MCF 10A (cell line): ENCODE measurements around the gene CDK19. TPM values are rescaled to one million over a fixed set of nuclear protein-coding genes. Genes with fewer than 3 reads are reported as not detected.

Source experiments
- BruUV-seq: library from RNA; stranded (reverse); fragments of 400-500 nt; replicated peaks from 2 replicates; lab custom pipeline; 2021; lab: Mats Ljungman, UMichigan
- CTCF ChIA-PET: fragments of 300-600 bp; sonication (Branson Sonifier 250); formaldehyde crosslinking; extraction: SDS; loops from one replicate; lab custom pipeline; 2021; ENCODE audit warnings: antibody characterized with exemption, inconsistent platforms; lab: Yijun Ruan, JAX
- POLR2A ChIA-PET: fragments of 300-600, 350-650 bp; sonication (Branson Sonifier 250); formaldehyde crosslinking; extraction: SDS; loops from one replicate; lab custom pipeline; 2020; ENCODE audit warnings: antibody characterized with exemption, inconsistent platforms; lab: Yijun Ruan, JAX
- DNase-seq: peaks from one replicate; pipeline ENCODE4 v3.0.0-alpha.2; 2018; ENCODE audit not compliant: unreplicated experiment
- H3K27ac Mint-ChIP-seq: one replicate; pipeline ENCODE4 v1.8.0; 2022; ENCODE audit warnings: mild to moderate bottlenecking, low read depth, mixed read lengths; ENCODE audit not compliant: unreplicated experiment
- H3K27me3 Mint-ChIP-seq: one replicate; pipeline ENCODE4 v1.8.0; 2022; ENCODE audit warnings: mixed read lengths; ENCODE audit not compliant: insufficient read depth, unreplicated experiment
- H3K36me3 Mint-ChIP-seq: one replicate; pipeline ENCODE4 v1.8.0; 2022; ENCODE audit warnings: mild to moderate bottlenecking, moderate library complexity, mixed read lengths; ENCODE audit not compliant: insufficient read depth, unreplicated experiment
- H3K4me1 Mint-ChIP-seq: one replicate; pipeline ENCODE4 v1.8.0; 2022; ENCODE audit warnings: mixed read lengths; ENCODE audit not compliant: insufficient read depth, unreplicated experiment
- H3K4me3 Mint-ChIP-seq: one replicate; pipeline ENCODE4 v1.8.0; 2022; ENCODE audit warnings: mild to moderate bottlenecking, moderate library complexity, mixed read lengths; ENCODE audit not compliant: unreplicated experiment
- H3K9me3 Mint-ChIP-seq: one replicate; pipeline ENCODE4 v1.8.0; 2022; ENCODE audit warnings: mixed read lengths; ENCODE audit not compliant: unreplicated experiment
- CTCF ChIP-seq: fragments of 200-600 bp; IDR thresholded peaks from one replicate; pipeline ENCODE4 v1.8.0; 2022; ENCODE audit warnings: antibody characterized with exemption, mild to moderate bottlenecking; ENCODE audit not compliant: unreplicated experiment
- intact Hi-C: fragments of 100-400 bp; cut with micrococcal nuclease; formaldehyde crosslinking; loops from 2 replicates; pipeline ENCODE4 v1.14.1; 2022
- total RNA-seq: library from RNA; stranded (reverse); gene quantifications from 2 replicates; pipeline ENCODE4 v1.2.3, GENCODE V29; 2022

Gene CDK19
- total RNA-seq, 1 experiment from 2014 or later: 10.2 TPM

- no peaks in the 10 kb centered on the region for H3K36me3 Mint-ChIP-seq
- POLR2A ChIA-PET: no interaction called here
- CTCF ChIA-PET: no interaction called here
- H3K9me3 Mint-ChIP-seq: no peaks in the 10 kb centered on the region
- no peak overlapping the region for H3K4me3 Mint-ChIP-seq
- H3K4me1 Mint-ChIP-seq: no peaks in the 10 kb centered on the region
- TF ChIP-seq CTCF: no peak
- H3K27me3 Mint-ChIP-seq: no peaks in the 10 kb centered on the region
- DNase-seq: no peak
- H3K27ac Mint-ChIP-seq: peak overlapping the region; percentile 29
- intact Hi-C loops: no loop called here
- BruUV-seq: no TSS peak
These were observed 101.1 kb downstream of the CDK19 start for GRCh38 chr6:110714143-110714542.

GRCh38 chr6:110712238-110712637 lies 103.0 kb downstream of the CDK19 start:
- Mint-ChIP-seq H3K4me1 (peaks cover 10% of the 10 kb centered on the region), H3K27me3 (no peaks in the 10 kb centered on the region), H3K9me3 (no peaks in the 10 kb centered on the region), H3K36me3 (no peaks in the 10 kb centered on the region), H3K27ac (no peak overlapping the region), H3K4me3 (no peak overlapping the region)
- DNase-seq: no peak
- CTCF ChIA-PET: interaction anchor here (0.6 kb wide), 1 partner anchor 1539 kb away, joined by 4 read pairs; no protein-coding TSS in a partner anchor
- no peak for TF ChIP-seq CTCF
- POLR2A ChIA-PET: interaction anchor here (0.9 kb wide), 1 partner anchor 126 kb away, joined by 3 read pairs; no protein-coding TSS in a partner anchor
- no TSS peak for BruUV-seq
- intact Hi-C loops: no loop called here

DNA sequence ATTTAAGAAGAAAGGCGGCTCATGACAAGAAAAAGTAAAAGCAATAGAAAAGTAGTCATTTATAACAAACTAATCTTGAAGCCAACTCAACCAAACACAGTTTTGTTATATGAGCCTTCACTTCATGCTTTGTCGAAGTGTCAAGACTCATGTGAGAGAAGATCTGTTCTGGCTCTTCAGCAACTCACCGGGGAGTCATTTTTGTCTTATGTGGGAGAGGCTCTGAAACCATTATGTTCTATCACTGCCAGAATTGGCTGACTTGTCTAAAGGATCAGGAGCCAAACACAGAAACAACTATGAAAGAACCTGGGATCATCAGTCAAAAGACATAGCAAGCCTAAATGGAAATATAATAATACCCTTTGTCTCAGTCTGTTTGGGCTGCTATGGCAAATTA lies 105.2 kb downstream of the CDK19 start:
- Mint-ChIP-seq H3K27me3 (no peaks in the 10 kb centered on the region), H3K4me3 (no peak overlapping the region), H3K4me1 (peaks cover 10% of the 10 kb centered on the region), H3K9me3 (no peaks in the 10 kb centered on the region), H3K36me3 (no peaks in the 10 kb centered on the region), H3K27ac (no peak overlapping the region)
- ChIA-PET CTCF (interaction anchor here (0.6 kb wide), 1 partner anchor 15 kb away, joined by 3 read pairs; no protein-coding TSS in a partner anchor), POLR2A (interaction anchor here (0.6 to 1.8 kb wide), 3 partner anchors 106 to 164 kb away, joined by 3 to 4 read pairs (median 4); partner anchors contain the start of genes AMD1 and CDK19)
- no peak for DNase-seq
- intact Hi-C loops: no loop called here
- BruUV-seq: no TSS peak
- no peak for TF ChIP-seq CTCF

DNA sequence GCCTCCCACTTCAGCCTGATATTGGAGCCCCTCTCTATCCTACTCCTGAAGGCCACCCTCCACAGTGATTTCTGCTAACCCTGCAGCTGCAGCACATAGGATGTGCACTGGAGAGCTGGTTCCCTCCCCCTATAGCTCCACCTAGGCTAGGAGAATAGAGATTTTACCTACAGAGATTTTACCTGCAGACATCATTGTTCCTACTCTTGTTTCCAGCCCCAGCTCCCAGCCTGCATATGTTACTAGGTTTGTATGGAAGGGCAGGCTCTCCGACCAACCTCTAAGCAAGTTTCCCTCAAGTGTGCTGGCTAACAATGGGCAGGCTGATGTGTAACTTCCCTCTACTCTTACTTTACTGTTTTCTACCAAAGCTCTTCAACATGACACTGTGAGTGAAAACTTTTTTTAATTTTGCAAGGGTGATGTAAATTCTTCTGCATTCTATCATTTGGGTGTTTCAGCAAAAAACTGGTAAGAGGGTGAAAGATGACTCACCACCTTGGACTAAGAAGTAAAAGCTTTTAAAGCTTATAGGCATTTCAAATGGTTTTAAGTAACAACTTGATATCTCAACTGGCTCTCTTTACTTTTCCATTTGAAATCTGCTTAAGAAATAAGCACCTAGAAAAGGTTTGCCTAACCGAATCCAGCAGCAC lies 106.8 kb downstream of the CDK19 start:
- CTCF ChIA-PET: interaction anchor here (0.9 to 1.5 kb wide), 8 partner anchors 10 to 237 kb away, joined by 3 to 5 read pairs (median 3); no protein-coding TSS in a partner anchor
- Mint-ChIP-seq H3K4me3 (no peak overlapping the region), H3K27ac (no peak overlapping the region), H3K36me3 (no peaks in the 10 kb centered on the region), H3K27me3 (no peaks in the 10 kb centered on the region), H3K9me3 (no peaks in the 10 kb centered on the region), H3K4me1 (peaks cover 20% of the 10 kb centered on the region)
- intact Hi-C loops: no loop called here
- BruUV-seq: no TSS peak
- no peak for TF ChIP-seq CTCF
- POLR2A ChIA-PET: interaction anchor here (0.7 to 1.8 kb wide), 4 partner anchors 72 to 168 kb away, joined by 3 to 6 read pairs (median 4); partner anchors contain the start of genes AMD1 and CDK19
- no peak for DNase-seq
